Testis (tissue), 2 donors: ENCODE results near the gene NPHP4.

ENCODE experiments used
- POLR2A ChIP-seq: fragments of 450-650 bp; IDR thresholded peaks from one replicate; pipeline ENCODE4 v1.6.1; 2017; ENCODE audit warnings: antibody characterized with exemption, mild to moderate bottlenecking, moderate library complexity
- TF ChIP-seq, protein P1 (sequence below), 3 experiments: fragments of 450-650 bp in 2 of 3; fragments of 200-600 bp in 1 of 3; sonication (generic) in 1 of 3; IDR thresholded peaks; one replicate each; pipeline ENCODE4 v1.5.1; 2016 to 2019; ENCODE audit warnings: antibody characterized with exemption in 3 of 3, mild to moderate bottlenecking in 2 of 3, moderate library complexity in 1 of 3

DNA sequence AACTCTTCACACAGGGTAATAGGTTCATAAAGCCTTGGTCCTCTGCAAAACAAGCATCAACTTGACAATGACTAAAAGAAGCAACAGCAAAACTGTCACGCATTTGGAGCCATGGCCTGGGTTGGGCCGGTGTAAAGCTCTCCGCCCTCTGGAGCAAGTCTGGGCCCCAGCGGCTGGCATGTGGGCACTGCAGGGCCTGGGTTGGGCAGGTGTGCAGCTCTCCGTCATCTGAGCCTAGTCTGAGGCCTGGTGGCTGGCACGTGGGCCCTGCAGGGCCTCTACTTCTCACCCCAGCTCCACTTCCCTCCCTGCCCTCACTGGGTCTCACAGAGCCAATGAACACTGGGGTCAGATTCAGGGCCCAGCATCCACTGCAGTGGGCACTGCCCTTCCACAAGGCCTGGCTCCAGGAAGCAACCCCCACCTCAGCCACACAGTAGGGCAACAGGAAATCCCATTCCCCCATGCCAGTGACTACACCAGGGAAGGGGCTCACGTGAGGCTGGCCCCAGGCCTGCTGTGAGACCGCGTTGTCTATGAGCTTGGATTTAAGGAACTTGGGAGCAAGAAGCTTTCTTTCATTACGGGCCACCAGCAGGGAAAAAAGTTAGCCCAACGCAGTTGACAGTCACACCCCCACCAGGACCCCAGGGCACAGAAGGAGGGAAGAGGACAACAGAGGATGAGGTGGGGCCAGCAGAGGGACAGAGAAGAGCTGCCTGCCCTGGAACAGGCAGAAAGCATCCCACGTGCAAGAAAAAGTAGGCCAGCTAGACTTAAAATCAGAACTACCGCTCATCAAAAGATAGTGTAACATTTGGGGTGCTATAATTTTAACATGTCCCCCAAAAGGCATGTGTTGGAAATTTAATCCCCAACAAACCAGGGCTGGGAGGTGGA, 52.7 kb downstream of the NPHP4 start:
- TF ChIP-seq, protein P1, sequence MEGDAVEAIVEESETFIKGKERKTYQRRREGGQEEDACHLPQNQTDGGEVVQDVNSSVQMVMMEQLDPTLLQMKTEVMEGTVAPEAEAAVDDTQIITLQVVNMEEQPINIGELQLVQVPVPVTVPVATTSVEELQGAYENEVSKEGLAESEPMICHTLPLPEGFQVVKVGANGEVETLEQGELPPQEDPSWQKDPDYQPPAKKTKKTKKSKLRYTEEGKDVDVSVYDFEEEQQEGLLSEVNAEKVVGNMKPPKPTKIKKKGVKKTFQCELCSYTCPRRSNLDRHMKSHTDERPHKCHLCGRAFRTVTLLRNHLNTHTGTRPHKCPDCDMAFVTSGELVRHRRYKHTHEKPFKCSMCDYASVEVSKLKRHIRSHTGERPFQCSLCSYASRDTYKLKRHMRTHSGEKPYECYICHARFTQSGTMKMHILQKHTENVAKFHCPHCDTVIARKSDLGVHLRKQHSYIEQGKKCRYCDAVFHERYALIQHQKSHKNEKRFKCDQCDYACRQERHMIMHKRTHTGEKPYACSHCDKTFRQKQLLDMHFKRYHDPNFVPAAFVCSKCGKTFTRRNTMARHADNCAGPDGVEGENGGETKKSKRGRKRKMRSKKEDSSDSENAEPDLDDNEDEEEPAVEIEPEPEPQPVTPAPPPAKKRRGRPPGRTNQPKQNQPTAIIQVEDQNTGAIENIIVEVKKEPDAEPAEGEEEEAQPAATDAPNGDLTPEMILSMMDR (IDR thresholded peaks at IDR 0.05) = no peak
- TF ChIP-seq POLR2A = no peak
